ENCODE results near the gene C11orf52. TPM values are rescaled to one million over a fixed set of nuclear protein-coding genes. Genes with fewer than 3 reads are reported as not detected.
A peak's percentile ranks its signal among the peaks of the same experiment; 100 is the strongest.

Gene C11orf52
- total and polyA plus RNA-seq, 2 of the 13 experiments (the other 11 are each of a cell fraction or from before 2014, with no cell fraction given) = 7.4 to 11.0 TPM

GRCh38 chr11:111918390-111919256 is at the start of gene C11orf52 (continued):
- TF ChIP-seq MTERF4 (CRISPR knock-in tag; IDR thresholded peaks at IDR 0.05) = no peak
- TF ChIP-seq ZMYM4 (CRISPR knock-in tag; IDR thresholded peaks at IDR 0.05) = peak; percentile 74; the same call in 1 of the 2 replicates
- TF ChIP-seq SNRNP70 (IDR thresholded peaks at IDR 0.05; ENCODE audit: low read depth, low read length) = no peak
- TF ChIP-seq MED13 (CRISPR knock-in tag; IDR thresholded peaks at IDR 0.05) = no peak
- peak; percentile 19; the same call in 1 of the 2 replicates for TF ChIP-seq ERF (CRISPR knock-in tag; IDR thresholded peaks at IDR 0.05)
- TF ChIP-seq ZNF674 (CRISPR knock-in tag; IDR thresholded peaks at IDR 0.05; ENCODE audit: low read depth) = no peak
- TF ChIP-seq THRA (CRISPR knock-in tag; IDR thresholded peaks at IDR 0.05; ENCODE audit: borderline replicate concordance) = no peak
- TF ChIP-seq PAXIP1 (CRISPR knock-in tag; conservative IDR thresholded peaks at IDR 0.05) = peak; percentile 64
- peak; percentile 94; the same call in 1 of the 2 replicates for TF ChIP-seq FOXO4 (CRISPR knock-in tag; conservative IDR thresholded peaks at IDR 0.05)
- peak; percentile 99 for TF ChIP-seq ZEB1 (IDR thresholded peaks at IDR 0.05; ENCODE audit: insufficient replicate concordance, low read depth)
- peak; percentile 98 for TF ChIP-seq SIX4 (CRISPR knock-in tag; IDR thresholded peaks at IDR 0.05)
- 0 out of 2 replicates have a peak, but pooled peaks have one; percentile 17 for TF ChIP-seq ZNF205 (CRISPR knock-in tag; IDR thresholded peaks at IDR 0.05)
- TF ChIP-seq MYC (CRISPR knock-in tag; IDR thresholded peaks at IDR 0.05; ENCODE audit: borderline replicate concordance) = 0 out of 2 replicates have a peak, but pooled peaks have one; percentile 21
- peak; percentile 35; the same call in 1 of the 2 replicates for TF ChIP-seq MEF2D (CRISPR knock-in tag; IDR thresholded peaks at IDR 0.05)
- no peak for TF ChIP-seq HNF1B (CRISPR knock-in tag; IDR thresholded peaks at IDR 0.05)
- TF ChIP-seq TFAP4 (IDR thresholded peaks at IDR 0.05; ENCODE audit: borderline replicate concordance, low read depth) = peak; percentile 98
